ENCODE measurements around the gene COL4A6.

DNA sequence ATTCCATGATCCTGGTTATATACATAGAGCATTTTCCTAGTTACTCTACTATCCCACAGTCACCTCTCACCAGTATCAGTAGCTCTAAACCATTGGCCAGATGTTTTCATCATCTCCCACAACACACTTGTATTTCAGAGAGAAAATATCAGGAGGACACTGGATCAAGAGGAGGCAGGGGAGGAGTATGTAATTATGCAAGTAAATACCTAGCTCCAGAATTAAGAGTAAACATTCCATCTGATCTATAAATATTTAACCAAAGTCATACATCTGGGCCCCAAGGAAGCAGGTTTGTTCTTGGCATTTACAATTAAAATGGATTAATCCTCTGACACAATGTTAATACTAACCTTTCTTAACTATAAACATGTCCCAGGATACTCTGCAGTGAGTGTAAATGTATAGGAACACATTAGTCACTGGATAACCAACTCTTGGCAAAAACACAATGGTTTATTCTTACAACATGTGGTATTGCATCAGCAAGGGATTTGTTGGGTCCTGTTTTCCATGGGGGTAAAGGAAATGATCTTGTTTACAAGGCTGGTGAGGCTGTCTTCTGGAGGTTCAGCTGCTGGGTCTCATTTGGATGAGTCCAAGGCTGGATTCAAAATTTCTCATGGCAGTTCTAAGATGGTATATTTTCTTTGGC is 176.5 kb downstream of the COL4A6 start:
- TF ChIP-seq, protein P1, sequence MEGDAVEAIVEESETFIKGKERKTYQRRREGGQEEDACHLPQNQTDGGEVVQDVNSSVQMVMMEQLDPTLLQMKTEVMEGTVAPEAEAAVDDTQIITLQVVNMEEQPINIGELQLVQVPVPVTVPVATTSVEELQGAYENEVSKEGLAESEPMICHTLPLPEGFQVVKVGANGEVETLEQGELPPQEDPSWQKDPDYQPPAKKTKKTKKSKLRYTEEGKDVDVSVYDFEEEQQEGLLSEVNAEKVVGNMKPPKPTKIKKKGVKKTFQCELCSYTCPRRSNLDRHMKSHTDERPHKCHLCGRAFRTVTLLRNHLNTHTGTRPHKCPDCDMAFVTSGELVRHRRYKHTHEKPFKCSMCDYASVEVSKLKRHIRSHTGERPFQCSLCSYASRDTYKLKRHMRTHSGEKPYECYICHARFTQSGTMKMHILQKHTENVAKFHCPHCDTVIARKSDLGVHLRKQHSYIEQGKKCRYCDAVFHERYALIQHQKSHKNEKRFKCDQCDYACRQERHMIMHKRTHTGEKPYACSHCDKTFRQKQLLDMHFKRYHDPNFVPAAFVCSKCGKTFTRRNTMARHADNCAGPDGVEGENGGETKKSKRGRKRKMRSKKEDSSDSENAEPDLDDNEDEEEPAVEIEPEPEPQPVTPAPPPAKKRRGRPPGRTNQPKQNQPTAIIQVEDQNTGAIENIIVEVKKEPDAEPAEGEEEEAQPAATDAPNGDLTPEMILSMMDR (IDR thresholded peaks at IDR 0.05 in 8 of 11, conservative IDR thresholded peaks at IDR 0.05 in 3 of 11): no peak
- TF ChIP-seq POLR2A (IDR thresholded peaks at IDR 0.05): no peak
- no peak for TF ChIP-seq POLR2AphosphoS5 (IDR thresholded peaks at IDR 0.05)
